HG02943 (cell line): ENCODE data around the gene NRXN3.

Experiments
- ATAC-seq: cut with Tn5 transposase; IDR thresholded peaks from one replicate; pipeline ENCODE4 v1.9.1; 2021; ENCODE audit warnings: mild to moderate bottlenecking, low read depth, moderate library complexity; ENCODE audit not compliant: unreplicated experiment

The NRXN3 gene

DNA sequence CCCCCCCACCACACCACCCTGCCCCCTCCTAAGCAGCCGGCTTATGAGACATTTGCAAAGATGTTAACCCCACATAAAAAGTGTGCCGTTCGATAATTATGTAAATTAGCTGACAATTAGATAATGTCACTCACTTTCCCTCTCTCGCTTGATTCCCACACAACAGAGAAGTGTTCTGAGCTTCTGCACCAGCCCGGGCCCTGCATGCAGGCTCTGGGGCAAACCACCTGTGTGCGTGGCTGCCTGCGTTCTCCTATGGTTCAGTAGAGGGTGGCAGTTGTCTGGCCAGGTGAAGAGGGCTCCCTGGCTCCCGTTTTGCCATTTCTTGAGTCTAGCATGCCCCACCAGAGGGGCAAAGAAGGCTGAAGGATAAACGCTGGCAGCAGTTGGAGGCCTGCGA lies 68.0 kb downstream of the NRXN3 start:
- ATAC-seq, result no peak

DNA sequence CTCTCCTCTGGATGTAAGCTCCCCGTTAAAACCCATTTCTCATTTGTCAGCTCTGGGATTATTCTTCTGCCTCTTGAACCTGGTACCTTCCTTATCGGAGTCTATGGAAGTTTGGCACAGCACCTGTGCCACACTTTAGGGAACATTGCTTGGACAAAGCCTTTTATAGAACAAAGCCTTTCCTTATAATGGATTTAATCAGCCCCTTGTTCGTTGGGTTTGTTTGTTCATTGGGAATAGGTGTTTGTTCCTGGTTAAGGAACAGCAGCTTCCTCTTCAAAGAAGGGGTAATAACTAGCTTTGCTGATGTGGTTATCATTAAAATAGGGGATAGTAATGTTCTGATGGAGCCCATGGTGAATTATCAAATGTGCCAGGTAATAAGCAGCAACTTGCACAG lies 70.4 kb downstream of the NRXN3 start:
- ATAC-seq, result no peak

- ATAC-seq, result no peak
These were observed 71.9 kb downstream of the NRXN3 start for GRCh38 chr14:78242086-78242485.

DNA sequence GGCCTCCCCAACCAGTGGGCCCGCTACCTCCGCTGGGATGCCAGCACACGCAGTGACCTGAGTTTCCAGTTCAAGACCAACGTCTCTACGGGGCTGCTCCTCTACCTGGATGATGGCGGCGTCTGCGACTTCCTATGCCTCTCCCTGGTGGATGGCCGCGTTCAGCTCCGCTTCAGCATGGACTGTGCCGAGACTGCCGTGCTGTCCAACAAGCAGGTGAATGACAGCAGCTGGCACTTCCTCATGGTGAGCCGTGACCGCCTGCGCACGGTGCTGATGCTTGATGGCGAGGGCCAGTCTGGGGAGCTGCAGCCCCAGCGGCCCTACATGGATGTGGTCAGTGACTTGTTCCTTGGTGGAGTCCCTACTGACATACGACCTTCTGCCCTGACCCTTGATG lies 73.0 kb downstream of the NRXN3 start:
- no peak for ATAC-seq

DNA sequence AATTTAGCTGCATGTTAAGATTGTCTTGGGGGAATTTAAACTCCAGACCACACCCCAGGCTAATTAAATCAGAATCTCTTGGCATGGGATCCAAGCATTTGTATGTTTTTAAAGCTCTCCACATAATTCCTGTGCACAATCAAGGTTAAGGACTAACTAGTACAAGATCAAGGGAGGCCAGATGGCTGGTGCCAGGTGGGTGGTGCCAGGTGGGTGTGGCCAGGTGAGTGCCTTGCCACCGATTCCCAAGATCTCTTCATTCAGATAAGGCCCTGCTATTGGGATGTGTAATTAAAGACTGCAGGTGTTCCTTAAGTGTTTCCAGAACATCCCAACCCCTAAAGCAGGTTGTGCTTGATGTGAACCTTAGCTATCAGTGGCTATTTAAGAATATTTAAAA lies 75.1 kb downstream of the NRXN3 start:
- no peak for ATAC-seq

- ATAC-seq, result no peak
These were observed 78.4 kb downstream of the NRXN3 start for GRCh38 chr14:78248501-78249090.

GRCh38 chr14:78251308-78251707 lies 81.1 kb downstream of the NRXN3 start:
- no peak for ATAC-seq

GRCh38 chr14:78253986-78254385 lies 83.8 kb downstream of the NRXN3 start:
- no peak for ATAC-seq

DNA sequence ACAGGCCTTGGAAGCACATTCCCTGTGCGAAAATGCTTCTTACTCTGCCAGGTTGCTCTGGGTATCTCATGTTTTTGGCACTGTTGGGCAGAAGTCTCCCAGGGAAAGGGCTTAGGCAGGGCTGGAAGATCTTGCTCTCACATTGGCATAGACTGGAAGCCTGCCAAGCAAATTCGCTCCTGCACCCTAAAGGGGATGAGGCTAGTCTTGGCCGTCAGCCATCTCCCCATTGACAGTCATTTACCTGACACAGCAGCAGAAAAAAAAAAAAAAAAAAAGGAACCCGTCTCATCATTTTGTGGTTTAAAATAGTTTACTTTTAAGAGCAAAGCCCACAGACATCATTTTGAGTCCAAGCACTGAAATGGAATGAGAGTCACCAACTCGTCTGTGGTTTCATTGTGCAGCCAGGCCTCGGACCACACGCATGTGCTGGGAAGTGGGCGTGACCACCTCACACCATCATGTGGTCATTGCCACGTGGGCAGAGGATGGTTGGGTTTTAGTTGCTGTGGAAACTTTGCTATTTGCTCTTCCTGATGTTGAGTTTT lies 84.8 kb downstream of the NRXN3 start:
- ATAC-seq, result no peak

GRCh38 chr14:78259831-78260230 lies 89.7 kb downstream of the NRXN3 start:
- ATAC-seq, result no peak

DNA sequence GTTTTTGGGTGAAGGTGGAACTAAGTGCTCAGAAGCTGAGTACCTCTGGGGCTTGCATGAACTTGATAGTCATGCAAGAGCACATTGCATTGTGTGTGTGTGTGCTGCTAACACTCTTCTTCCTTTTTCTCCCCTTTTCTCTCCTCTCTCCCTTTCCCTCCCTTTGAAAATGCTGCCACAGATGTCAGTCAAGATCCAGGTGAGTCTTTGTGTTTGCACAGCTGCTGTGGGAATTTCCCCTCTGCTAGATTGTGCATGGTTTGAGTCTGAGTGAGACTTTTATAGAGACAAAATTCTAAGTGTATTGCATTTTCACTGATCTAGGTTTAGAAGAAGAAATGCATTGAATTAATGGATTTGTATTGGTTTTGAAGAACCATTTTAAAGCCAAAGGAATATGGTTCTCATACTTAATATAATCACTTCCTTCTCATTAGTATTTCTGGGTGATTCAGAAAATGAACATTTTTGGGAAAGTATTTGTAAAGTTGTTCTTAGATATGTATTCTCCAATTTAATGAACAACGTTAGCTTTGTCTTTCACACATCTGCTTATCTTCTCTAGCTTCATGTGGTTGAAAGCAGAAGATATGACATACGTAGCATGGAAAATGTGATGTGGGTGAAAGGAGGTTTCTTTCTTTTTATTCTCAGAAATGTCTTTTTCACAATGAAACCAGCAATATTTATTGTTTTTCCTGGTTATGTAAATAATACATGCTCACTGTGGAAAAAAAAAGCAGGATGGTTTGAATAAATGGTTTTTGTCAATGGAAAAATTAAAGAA lies 108.5 kb downstream of the NRXN3 start:
- no peak for ATAC-seq

DNA sequence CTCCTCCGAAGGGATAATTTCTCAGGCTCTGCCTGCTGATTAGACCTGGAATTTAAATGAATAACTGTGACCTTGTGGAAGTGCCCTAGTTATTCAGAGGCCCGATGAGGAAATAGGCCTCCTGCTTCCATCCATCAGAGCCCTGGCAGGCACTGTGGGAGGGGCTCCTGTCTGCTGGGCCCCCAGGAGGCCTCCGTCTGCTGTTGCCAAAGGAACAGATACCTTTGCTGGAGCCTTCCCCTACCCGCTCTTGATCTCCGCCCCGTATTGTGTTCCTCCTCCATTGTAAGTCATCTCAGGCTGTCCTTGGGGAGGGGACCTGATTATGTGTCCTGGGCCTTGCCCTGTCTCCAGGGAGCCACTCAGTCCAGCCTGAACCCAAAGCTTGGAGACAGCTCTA lies 112.3 kb downstream of the NRXN3 start:
- ATAC-seq, result no peak

- no peak for ATAC-seq
These were observed 116.0 kb downstream of the NRXN3 start for GRCh38 chr14:78286210-78286609.

DNA sequence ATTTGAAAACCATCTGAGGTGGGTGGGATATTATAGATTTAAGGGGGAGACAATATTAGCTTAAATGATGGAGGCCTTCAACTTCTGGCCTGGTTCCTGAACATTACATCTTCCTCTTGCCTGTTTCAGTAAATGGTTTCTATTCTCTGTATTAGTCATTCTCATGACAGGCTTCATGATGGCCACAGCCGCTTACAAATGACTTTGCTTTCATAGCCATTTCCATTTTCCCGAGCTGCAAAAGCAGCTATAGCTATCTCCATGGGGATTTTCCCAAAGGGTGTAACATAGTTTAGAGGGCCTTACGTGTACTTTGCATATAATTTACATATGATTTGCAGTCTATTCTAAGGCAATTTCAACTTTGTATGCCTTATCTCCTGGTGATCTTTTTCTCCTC lies 121.8 kb downstream of the NRXN3 start:
- no peak for ATAC-seq

- ATAC-seq, result no peak
These were observed 127.7 kb downstream of the NRXN3 start for GRCh38 chr14:78297858-78298257.

DNA sequence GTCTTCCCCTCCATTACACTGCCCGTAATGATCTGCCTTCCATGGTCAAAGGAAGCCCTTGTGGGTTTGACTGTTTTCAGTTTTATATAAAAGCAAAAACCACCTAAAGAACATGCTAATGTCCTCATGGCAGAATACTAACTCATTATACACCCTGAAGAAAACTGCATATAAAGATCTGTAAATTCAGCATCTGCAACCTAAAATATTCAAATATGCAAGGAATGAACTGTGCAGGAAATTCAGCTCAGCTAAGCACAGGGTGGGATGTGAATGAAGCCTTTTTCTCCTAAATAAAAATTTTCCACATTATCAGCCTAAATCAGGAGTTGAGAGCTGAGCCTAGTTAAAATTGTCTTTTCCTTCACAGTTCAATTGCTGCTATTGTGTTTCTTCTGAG lies 128.1 kb downstream of the NRXN3 start:
- ATAC-seq, result no peak

GRCh38 chr14:78302841-78303240 lies 132.7 kb downstream of the NRXN3 start:
- ATAC-seq, result no peak

- ATAC-seq, result no peak
These were observed 137.5 kb downstream of the NRXN3 start for GRCh38 chr14:78307671-78308070.

DNA sequence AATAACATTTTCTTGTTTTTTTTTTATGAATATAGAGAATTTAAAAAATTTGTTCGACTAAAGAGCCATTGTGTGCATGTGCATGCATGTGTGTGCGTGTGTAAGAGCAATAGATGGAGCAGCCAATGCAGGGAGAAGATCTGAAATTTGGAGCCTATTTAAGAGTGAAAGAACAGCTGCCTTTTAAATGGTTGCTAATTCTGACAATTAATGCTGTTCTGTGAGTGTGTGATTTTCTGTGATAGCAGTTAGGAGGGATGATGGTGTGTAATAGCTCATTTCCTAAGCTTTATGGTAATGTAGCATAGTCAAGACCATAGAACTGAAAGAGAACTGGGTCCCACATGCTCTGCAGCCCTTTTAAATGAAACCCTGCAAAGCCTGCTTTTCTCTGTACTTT lies 137.9 kb downstream of the NRXN3 start:
- no peak for ATAC-seq

GRCh38 chr14:78310272-78310671 lies 140.1 kb downstream of the NRXN3 start:
- ATAC-seq, result no peak

DNA sequence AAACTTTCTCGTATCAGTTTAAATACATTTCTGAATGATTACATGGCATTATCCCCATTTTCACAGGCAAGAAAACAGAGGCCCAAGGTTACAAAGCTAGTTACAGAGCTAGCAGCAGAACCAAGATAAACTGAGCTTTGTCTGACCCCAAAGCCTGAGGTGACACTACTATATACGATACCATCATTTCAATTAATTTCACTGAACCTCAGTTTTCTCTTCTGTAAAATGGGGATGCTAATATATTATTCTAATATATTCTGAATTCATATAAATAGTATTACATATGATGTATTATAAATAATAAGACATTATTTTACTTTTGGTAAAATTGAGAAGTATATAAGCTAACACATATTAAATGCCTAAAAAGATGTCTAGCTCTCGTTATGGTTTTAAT lies 143.3 kb downstream of the NRXN3 start:
- no peak for ATAC-seq

GRCh38 chr14:78314484-78314883 lies 144.3 kb downstream of the NRXN3 start:
- no peak for ATAC-seq
